ENCODE measurements around the gene IBA57.
A peak's percentile ranks its signal among the peaks of the same experiment; 100 is the strongest.

IBA57 gene

GRCh38 chr1:228222548-228222947 is 56.9 kb downstream of the IBA57 start:
- H3F3A ChIP-seq (ENCODE audit: insufficient read depth, low read length): no peaks in the 10 kb centered on the region
- no peaks in the 10 kb centered on the region for H3K4me1 ChIP-seq (ENCODE audit: low read length)
- H2AFZ ChIP-seq (ENCODE audit: low read length): no peak overlapping the region
- no peaks in the 10 kb centered on the region for H3K9me3 ChIP-seq (replicated peaks; ENCODE audit: insufficient read depth, low read length)
- no peaks in the 10 kb centered on the region for H3K27me3 ChIP-seq (replicated peaks; ENCODE audit: insufficient read depth, low read length)
- H3K36me3 ChIP-seq (replicated peaks; ENCODE audit: insufficient read depth, low read length): no peaks in the 10 kb centered on the region
- H3K27ac ChIP-seq (ENCODE audit: low read length): no peak overlapping the region
- no peak overlapping the region for H3K9ac ChIP-seq (ENCODE audit: low read length)
- no peaks in the 10 kb centered on the region for H3K79me2 ChIP-seq (ENCODE audit: low read length)
- no peaks in the 10 kb centered on the region for H3K9me2 ChIP-seq (replicated peaks; ENCODE audit: insufficient read depth, low read length)
- peak overlapping the region; percentile 1; the same call in 1 of the 2 replicates for H3K4me2 ChIP-seq (ENCODE audit: low read depth, low read length)
- H4K20me1 ChIP-seq (ENCODE audit: insufficient read depth, low read length): no peaks in the 10 kb centered on the region
- TF ChIP-seq EZH2phosphoT487 (IDR thresholded peaks at IDR 0.05; ENCODE audit: low read length) (no peak), CTCF (IDR thresholded peaks at IDR 0.05; ENCODE audit: low read length) (no peak), EZH2 (optimal IDR thresholded peaks at IDR 0.05; ENCODE audit: low read depth, low read length) (no peak)
- H3K4me3 ChIP-seq (ENCODE audit: low read length): no peak overlapping the region
- DNase-seq: peak; percentile 75

- no peaks in the 10 kb centered on the region for H3K27me3 ChIP-seq (replicated peaks; ENCODE audit: insufficient read depth, low read length)
- H4K20me1 ChIP-seq (ENCODE audit: insufficient read depth, low read length): no peaks in the 10 kb centered on the region
- no peaks in the 10 kb centered on the region for H3K36me3 ChIP-seq (replicated peaks; ENCODE audit: insufficient read depth, low read length)
- H3K9me2 ChIP-seq (replicated peaks; ENCODE audit: insufficient read depth, low read length): no peaks in the 10 kb centered on the region
- no peaks in the 10 kb centered on the region for H3K9me3 ChIP-seq (replicated peaks; ENCODE audit: insufficient read depth, low read length)
- TF ChIP-seq EZH2phosphoT487 (IDR thresholded peaks at IDR 0.05; ENCODE audit: low read length): no peak
- TF ChIP-seq EZH2 (optimal IDR thresholded peaks at IDR 0.05; ENCODE audit: low read depth, low read length): no peak
- TF ChIP-seq CTCF (IDR thresholded peaks at IDR 0.05; ENCODE audit: low read length): no peak
- H3K79me2 ChIP-seq (ENCODE audit: low read length): no peaks in the 10 kb centered on the region
- DNase-seq: no peak
- H3K4me3 ChIP-seq (ENCODE audit: low read length): no peak overlapping the region
- no peak overlapping the region for H3K9ac ChIP-seq (ENCODE audit: low read length)
- no peak overlapping the region for H2AFZ ChIP-seq (ENCODE audit: low read length)
- no peaks in the 10 kb centered on the region for H3K4me1 ChIP-seq (ENCODE audit: low read length)
- H3F3A ChIP-seq (ENCODE audit: insufficient read depth, low read length): no peaks in the 10 kb centered on the region
- no peak overlapping the region for H3K27ac ChIP-seq (ENCODE audit: low read length)
- H3K4me2 ChIP-seq (ENCODE audit: low read depth, low read length): no peak overlapping the region
Observed at GRCh38 chr1:228224198-228225164, 58.9 kb downstream of the IBA57 start.

GRCh38 chr1:228225165-228225710 is 59.6 kb downstream of the IBA57 start:
- no peaks in the 10 kb centered on the region for H3K27me3 ChIP-seq (replicated peaks; ENCODE audit: insufficient read depth, low read length)
- no peaks in the 10 kb centered on the region for H3K9me3 ChIP-seq (replicated peaks; ENCODE audit: insufficient read depth, low read length)
- H3K79me2 ChIP-seq (ENCODE audit: low read length): no peaks in the 10 kb centered on the region
- no peak for DNase-seq
- H3K9ac ChIP-seq (ENCODE audit: low read length): no peak overlapping the region
- no peak overlapping the region for H3K4me3 ChIP-seq (ENCODE audit: low read length)
- no peaks in the 10 kb centered on the region for H3F3A ChIP-seq (ENCODE audit: insufficient read depth, low read length)
- no peaks in the 10 kb centered on the region for H3K4me1 ChIP-seq (ENCODE audit: low read length)
- no peaks in the 10 kb centered on the region for H4K20me1 ChIP-seq (ENCODE audit: insufficient read depth, low read length)
- H3K4me2 ChIP-seq (ENCODE audit: low read depth, low read length): no peak overlapping the region
- no peak overlapping the region for H3K27ac ChIP-seq (ENCODE audit: low read length)
- TF ChIP-seq EZH2 (optimal IDR thresholded peaks at IDR 0.05; ENCODE audit: low read depth, low read length) (no peak), EZH2phosphoT487 (IDR thresholded peaks at IDR 0.05; ENCODE audit: low read length) (no peak), CTCF (IDR thresholded peaks at IDR 0.05; ENCODE audit: low read length) (no peak)
- H3K36me3 ChIP-seq (replicated peaks; ENCODE audit: insufficient read depth, low read length): no peaks in the 10 kb centered on the region
- no peaks in the 10 kb centered on the region for H3K9me2 ChIP-seq (replicated peaks; ENCODE audit: insufficient read depth, low read length)
- H2AFZ ChIP-seq (ENCODE audit: low read length): no peak overlapping the region
